NCI-H1694 treated with DMSO at 0.1 percent for 48 hours (cell line): Measurements from ENCODE around the gene GJB1.
A peak's percentile ranks its signal among the peaks of the same experiment; 100 is the strongest.
"Not testable (repeated sequence)": the region's sequence is repeated elsewhere in the genome, so short reads cannot be mapped to it uniquely, and the experiment has no call there.

Experiments used
- DNase-seq: peaks from one replicate; lab custom pipeline; 2025; lab: John Stamatoyannopoulos, UW

GJB1 gene

DNA sequence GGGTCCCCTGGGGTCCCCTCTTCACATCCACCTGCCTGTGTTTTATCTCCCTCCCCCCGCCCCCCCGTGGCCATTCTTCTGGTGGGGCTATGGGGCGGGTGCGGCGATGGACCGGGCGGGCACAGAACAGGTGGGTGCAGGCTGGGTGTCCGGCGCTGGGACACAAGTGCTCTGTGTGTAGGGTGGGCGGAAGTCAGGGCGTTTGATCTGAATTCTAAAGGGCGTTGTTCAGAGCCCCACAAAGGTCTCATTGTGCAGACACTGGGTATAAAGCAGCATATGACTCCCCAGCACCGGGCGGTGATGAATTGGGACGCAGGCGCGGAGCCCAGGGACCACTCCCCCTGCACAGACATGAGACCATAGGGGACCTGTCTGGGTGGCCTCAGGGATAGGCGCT is at the start of gene GJB1:
GJB1 (plus strand) TSS at position 296 of the 400 bp plus-strand sequence. CDS start 484 bp downstream, outside the sequence.
- DNase-seq: no peak

DNA sequence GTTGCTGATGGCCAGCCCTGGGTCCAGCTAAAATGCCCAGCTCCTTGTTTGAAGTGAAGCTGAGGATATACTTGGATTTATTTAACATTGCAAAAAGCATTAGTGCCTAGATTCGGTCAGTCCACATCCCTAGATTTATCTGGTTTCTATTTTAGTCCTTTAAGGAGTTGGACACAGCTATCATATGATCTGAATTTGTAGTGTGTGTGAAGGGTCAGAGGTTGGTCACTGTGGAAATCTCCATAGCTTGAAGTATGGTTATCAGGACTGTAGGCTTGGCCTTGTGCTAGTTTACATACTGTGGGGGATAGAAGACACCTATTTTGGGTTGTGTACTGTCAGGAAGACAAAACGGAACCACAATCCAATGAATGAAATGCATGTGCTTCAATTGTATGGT is 49.6 kb upstream of the GJB1 start:
- DNase-seq: no peak

DNA sequence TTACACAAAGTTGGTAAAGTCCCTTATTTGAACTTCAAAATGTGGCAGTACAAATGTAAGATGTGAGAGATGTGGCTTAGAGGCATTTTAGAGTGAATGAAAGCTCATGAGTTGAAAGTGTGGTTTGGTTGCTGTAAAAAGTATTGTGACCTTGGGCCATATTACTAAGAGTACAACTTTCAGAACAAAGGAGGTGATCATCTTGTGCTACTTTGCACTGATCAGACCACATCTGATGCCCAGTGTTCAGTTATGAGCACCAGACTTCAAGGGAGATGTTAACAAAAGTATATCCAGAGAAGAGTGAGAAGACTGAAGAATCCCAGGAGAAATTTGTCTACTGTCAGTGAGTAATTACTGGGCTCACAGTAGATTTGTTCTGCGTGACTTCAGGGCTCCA is 48.2 kb upstream of the GJB1 start:
- DNase-seq: no peak

- DNase-seq: no peak
These were observed 47.5 kb upstream of the GJB1 start for GRCh38 chrX:71175531-71175930.

- no peak for DNase-seq
These were observed 45.7 kb upstream of the GJB1 start for GRCh38 chrX:71177327-71177726.

- DNase-seq: peak; percentile 16
These were observed 44.1 kb upstream of the GJB1 start for GRCh38 chrX:71178908-71179307.

GRCh38 chrX:71180579-71181265 is 42.3 kb upstream of the GJB1 start:
- not testable (repeated sequence) for DNase-seq

GRCh38 chrX:71181558-71181909 is 41.5 kb upstream of the GJB1 start:
- DNase-seq: no peak

DNA sequence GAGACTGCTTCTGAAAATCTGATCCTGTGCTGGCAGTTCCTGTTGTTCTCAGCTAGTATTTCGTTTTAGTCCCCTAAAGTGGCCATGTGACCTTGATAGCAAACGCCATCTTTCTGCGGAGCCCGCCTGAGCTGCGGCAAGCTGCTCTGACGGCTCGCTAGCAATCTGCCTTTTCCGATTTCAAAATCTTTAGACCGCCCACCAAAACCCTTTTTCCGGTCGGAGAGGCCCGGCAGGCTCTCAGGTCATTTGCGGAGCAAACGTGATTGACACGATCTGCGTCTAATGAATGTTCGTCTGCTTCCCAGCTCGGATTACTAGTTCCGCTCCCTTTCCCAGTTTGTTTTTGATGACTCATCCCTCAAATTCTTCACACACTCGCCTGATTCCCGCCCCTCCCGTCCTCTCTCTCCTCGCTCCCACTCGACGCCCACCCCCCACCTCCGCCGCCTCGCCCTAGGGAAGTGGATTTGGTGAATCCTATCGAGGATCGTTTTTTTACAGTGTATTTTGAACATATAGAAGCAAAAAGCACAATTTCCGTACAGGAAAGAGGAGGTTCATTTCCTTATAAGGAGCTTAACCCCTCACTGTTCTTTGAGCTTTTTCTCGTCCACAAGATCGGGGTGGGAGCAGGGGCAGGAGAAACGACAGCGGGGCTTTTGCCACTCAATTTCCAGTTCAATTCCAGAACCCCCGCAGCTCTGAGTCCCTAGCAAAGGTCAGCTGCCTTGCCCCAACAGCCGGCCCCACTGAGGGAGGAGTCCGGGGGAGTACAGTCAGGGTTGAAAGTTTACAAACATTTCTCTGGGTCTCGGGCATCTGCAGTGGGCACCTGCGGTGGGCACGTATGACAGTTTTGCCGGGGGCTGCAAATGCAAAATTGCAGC is 40.9 kb upstream of the GJB1 start:
- no peak for DNase-seq

DNA sequence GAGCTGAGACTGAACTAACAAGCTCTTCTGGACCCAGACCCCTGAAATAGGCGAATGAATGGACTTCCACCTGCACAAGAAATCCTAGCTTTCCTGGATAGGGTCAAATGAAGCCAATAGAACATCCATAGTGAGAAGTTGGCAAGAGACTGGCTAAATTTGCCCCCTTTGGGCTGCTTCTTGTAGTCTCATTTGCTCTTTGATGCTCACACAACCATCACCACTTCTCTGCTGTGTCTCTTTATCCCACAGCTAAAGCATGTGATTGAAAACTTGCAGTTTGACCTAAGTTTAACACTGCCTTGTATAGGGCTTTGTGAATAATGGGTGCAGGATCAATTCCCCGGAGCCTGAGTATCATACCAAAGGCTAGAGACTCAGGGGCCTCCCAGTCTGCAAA is 40.2 kb upstream of the GJB1 start:
- no peak for DNase-seq

- DNase-seq: no peak
These were observed 39.7 kb upstream of the GJB1 start for GRCh38 chrX:71183341-71183740.

- no peak for DNase-seq
These were observed 38.9 kb upstream of the GJB1 start for GRCh38 chrX:71184092-71184491.

- no peak for DNase-seq
These were observed 38.1 kb upstream of the GJB1 start for GRCh38 chrX:71184803-71185495.

DNA sequence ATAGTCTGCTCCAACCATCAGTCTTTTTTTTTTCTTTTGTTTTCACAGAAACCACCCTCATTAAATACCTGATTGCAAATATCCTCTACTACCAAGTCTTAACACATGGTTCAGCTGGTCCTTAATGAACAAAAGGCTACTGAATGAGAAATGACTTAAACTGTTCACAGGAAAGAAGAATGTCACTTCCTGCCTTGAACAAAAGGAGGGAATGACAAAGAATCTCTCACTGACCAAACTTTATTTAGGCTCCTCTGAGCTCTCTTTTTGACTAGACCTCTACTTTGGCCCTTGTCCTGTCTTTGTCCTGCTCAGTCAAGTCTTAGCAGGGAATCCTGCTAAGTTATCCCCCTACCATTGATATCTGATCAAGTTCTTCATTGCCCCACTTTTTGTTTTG is 31.8 kb upstream of the GJB1 start:
- DNase-seq: no peak

GRCh38 chrX:71195964-71196649 is 26.9 kb upstream of the GJB1 start:
- no peak for DNase-seq

GRCh38 chrX:71198066-71198465 is 25.0 kb upstream of the GJB1 start:
- DNase-seq: no peak

DNA sequence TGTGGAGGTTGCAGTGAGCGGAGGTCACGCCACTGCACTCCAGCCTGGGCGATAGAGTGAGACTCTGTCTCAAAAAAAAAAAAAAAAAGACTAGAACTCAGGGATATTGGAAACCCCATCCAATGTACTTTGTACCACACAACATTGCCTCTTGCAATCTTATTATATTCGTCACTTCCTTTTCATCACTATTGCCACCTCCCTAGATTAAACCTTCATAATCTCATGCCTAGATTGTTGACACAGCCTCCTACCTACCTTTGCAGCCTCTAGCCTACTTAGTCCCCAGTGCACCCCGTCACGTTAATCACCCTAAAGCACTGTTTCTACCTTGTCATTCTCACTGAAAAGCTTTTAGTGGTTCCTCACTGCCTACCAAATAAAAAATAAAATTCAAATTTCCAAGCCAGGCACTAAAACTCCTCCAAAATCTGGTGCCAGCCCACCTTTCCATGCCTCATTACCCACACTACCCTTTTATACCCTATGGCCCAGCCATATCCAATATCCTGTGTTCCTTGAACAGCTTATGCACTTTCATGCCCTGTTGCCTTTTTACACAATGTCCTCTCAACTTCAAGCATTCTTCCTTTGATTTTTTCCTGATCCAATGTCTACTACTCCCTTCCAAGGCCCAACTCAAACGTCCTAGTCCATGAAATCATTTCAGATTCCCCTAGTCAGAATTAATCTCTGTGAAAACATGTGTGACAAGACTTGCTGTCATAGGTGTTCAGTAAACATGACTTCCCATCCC is 23.6 kb upstream of the GJB1 start:
- no peak for DNase-seq

DNA sequence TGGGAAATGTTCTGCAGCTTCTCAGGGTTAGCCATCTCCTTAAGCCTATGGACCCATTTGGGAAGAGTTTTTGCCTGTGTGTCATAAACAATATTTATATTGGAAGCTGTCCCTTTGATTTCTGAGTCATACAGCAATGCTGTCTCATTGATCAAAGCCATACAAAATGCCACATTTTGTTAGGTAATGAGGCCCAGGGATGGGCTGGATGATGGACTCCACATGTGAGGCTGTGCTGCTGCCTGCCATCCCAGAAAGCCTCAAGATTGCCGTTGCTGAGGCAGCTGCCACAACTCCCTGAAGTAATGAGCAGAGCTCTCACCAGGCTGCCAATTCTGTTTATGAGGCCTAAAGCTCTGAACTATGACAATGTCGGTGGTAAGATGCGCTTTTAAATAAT is 12.2 kb upstream of the GJB1 start:
- no peak for DNase-seq

- DNase-seq: no peak
These were observed 10.5 kb upstream of the GJB1 start for GRCh38 chrX:71212536-71212935.

DNA sequence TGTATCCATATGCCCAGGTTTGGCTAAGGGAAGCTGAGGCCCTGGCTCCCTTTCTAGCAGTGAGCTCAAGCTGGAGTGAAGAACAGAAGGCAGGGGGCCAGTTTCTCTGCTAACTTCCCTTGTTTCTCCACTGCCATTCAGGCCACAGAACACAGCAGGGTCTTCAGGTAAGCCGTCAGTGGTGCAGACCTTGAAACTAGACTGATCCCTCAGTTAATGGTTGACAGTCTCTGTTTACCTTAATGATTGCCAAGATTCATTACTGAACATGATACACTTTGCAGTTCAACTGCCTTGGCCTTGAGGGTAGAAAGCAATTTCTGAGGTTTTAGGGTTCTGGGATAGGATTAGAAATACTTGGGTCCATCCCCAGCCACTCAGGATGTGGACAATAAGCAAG is 8.9 kb upstream of the GJB1 start:
- no peak for DNase-seq

- DNase-seq: no peak
These were observed 8.3 kb upstream of the GJB1 start for GRCh38 chrX:71214604-71215337.
